ENCODE results near the gene KIAA1191. TPM values are rescaled to one million over a fixed set of nuclear protein-coding genes. Genes with fewer than 3 reads are reported as not detected.

KIAA1191 gene
- total and polyA plus RNA-seq, 2 of the 8 experiments (the other 6 are each of a cell fraction or from before 2014, with no cell fraction given) = 86.4 to 88.0 TPM

GRCh38 chr5:176383961-176384360, 22.4 kb upstream of the KIAA1191 start:
- no peak for FAIRE-seq
- H2AFZ ChIP-seq (ENCODE audit: low read length) = no peak overlapping the region
- no peak overlapping the region for H3K14ac ChIP-seq (ENCODE audit: insufficient read length)
- no peak overlapping the region for H4K8ac ChIP-seq (ENCODE audit: extremely low read depth, insufficient read depth, low read length)
- H3K36me3 ChIP-seq (ENCODE audit: control insufficient read depth in 2 of 4, insufficient read depth in 4 of 4, low read length in 3 of 4) = peaks cover 26 to 52% (median 35%) of the 10 kb centered on the region in 4 experiments
- no peak overlapping the region for H3K4me3 ChIP-seq (ENCODE audit: extremely low read depth in 1 of 4, insufficient read depth in 2 of 4, low read depth in 3 of 4, low read length in 4 of 4)
- no peak overlapping the region for H2AK5ac ChIP-seq (ENCODE audit: low read depth, low read length)
- POLR2A ChIA-PET (ENCODE audit: partially characterized antibody) = interaction anchor here (0.9 to 9.4 kb wide), 4 partner anchors 11 to 159 kb away, joined by 3 to 93 read pairs (median 4); no protein-coding TSS in a partner anchor
- peaks cover 6 to 8% of the 10 kb centered on the region in 2 experiments for H4K20me1 ChIP-seq (replicated peaks in 1 of 2; ENCODE audit: control insufficient read depth in 1 of 2, insufficient read depth in 2 of 2, low read length in 2 of 2)
- no peak overlapping the region for H3K27ac ChIP-seq (ENCODE audit: low read depth, low read length)
- H3K79me1 ChIP-seq (ENCODE audit: low read depth, low read length) = peaks cover 7% of the 10 kb centered on the region; the same call in 1 of the 2 replicates
- no peaks in the 10 kb centered on the region for H3K9me3 ChIP-seq (ENCODE audit: insufficient read depth in 2 of 2, low read depth in 1 of 2, low read length in 1 of 2)
- H2BK15ac ChIP-seq (ENCODE audit: low read length) = no peak overlapping the region
- no peak overlapping the region for H4K91ac ChIP-seq (replicated peaks; ENCODE audit: insufficient read length, low read length)
- no peak overlapping the region for H4K5ac ChIP-seq (ENCODE audit: insufficient read length, low read depth, low read length)
- H3K79me2 ChIP-seq (ENCODE audit: control insufficient read depth in 1 of 2, insufficient read depth in 2 of 2, low read length in 2 of 2) = peaks cover 0 to 29% of the 10 kb centered on the region in 2 experiments
- no peak overlapping the region for H3K4ac ChIP-seq (replicated peaks; ENCODE audit: insufficient read length, low read depth, low read length)
- CTCF ChIA-PET (ENCODE audit: partially characterized antibody) = interaction anchor here (0.8 to 1.7 kb wide), 2 partner anchors 20 to 28 kb away, joined by 3 to 4 read pairs; no protein-coding TSS in a partner anchor
- no peak overlapping the region for H3K18ac ChIP-seq (ENCODE audit: extremely low read depth, low read length)
- H2BK5ac ChIP-seq (ENCODE audit: low read depth, low read length) = no peak overlapping the region
- no peak overlapping the region for H3K56ac ChIP-seq (replicated peaks; ENCODE audit: insufficient read length, low read depth, low read length)
- 90% methylated on average over 9 of the region's 9 CpGs; no CpG with 5 or more reads in 1 of the 2 experiments for WGBS, 2 experiments (ENCODE audit: extremely low coverage in 1 of 2, insufficient coverage in 1 of 2, insufficient read length in 1 of 2, insufficient replicate concordance in 2 of 2, low coverage in 1 of 2, low lambda C conversion rate in 2 of 2, missing lambda C conversion rate in 1 of 2)
- H3K9ac ChIP-seq (replicated peaks in 1 of 4; ENCODE audit: extremely low read depth in 1 of 4, low read depth in 3 of 4, low read length in 3 of 4) = no peak overlapping the region
- no peak for DNase-seq (ENCODE audit: low read depth in 1 of 2, low spot score in 2 of 2)
- H2BK12ac ChIP-seq (ENCODE audit: low read depth, low read length) = no peak overlapping the region
- no peak overlapping the region for H3K23ac ChIP-seq (ENCODE audit: insufficient read length)
- no peaks in the 10 kb centered on the region for H3K27me3 ChIP-seq (replicated peaks in 1 of 4; ENCODE audit: control insufficient read depth in 3 of 4, extremely low read depth in 1 of 4, insufficient read depth in 3 of 4, low read length in 3 of 4)
- peaks cover 7% of the 10 kb centered on the region; the same call in 1 of the 2 replicates for H3K23me2 ChIP-seq (ENCODE audit: low read depth, low read length)
- H3K4me2 ChIP-seq (ENCODE audit: insufficient read depth in 1 of 2, low read depth in 2 of 2, low read length in 2 of 2) = no peak overlapping the region
- H2BK120ac ChIP-seq (replicated peaks; ENCODE audit: low read depth, low read length) = no peak overlapping the region
- H2BK20ac ChIP-seq (ENCODE audit: low read length) = no peak overlapping the region
- H3K4me1 ChIP-seq (replicated peaks in 1 of 4; ENCODE audit: control insufficient read depth in 3 of 4, insufficient read depth in 4 of 4, low read length in 3 of 4) = peaks cover 0 to 5% (median 1%) of the 10 kb centered on the region in 4 experiments; a peak in 2 of 7 replicates
- TF ChIP-seq PHF8 (conservative IDR thresholded peaks at IDR 0.05; ENCODE audit: low read depth, low read length) (no peak), CHD2 (IDR thresholded peaks at IDR 0.05; ENCODE audit: low read length) (no peak), ATF2 (IDR thresholded peaks at IDR 0.05; ENCODE audit: low read length) (no peak), EP300 (IDR thresholded peaks at IDR 0.05; ENCODE audit: borderline replicate concordance in 1 of 2, low read depth in 2 of 2, low read length in 2 of 2) (no peak), KDM1A (IDR thresholded peaks at IDR 0.05; ENCODE audit: borderline replicate concordance, low read length) (no peak), E2F6 (IDR thresholded peaks at IDR 0.05) (no peak), SIX5 (IDR thresholded peaks at IDR 0.05; ENCODE audit: low read depth, low read length) (no peak), TCF12 (IDR thresholded peaks at IDR 0.05; ENCODE audit: low read depth, low read length) (no peak), RFX5 (IDR thresholded peaks at IDR 0.05; ENCODE audit: borderline replicate concordance, low read depth, low read length) (no peak), TAF1 (IDR thresholded peaks at IDR 0.05; ENCODE audit: low read depth, low read length) (no peak), BRCA1 (IDR thresholded peaks at IDR 0.05; ENCODE audit: low read depth, low read length) (no peak), RBBP5 (IDR thresholded peaks at IDR 0.05; ENCODE audit: borderline replicate concordance, low read depth, low read length) (no peak)
